Measurements from ENCODE around the gene NFIC.

Gene NFIC

GRCh38 chr19:3496392-3497273 is 130.2 kb downstream of the NFIC start:
- H3K4me3 ChIP-seq (ENCODE audit: low read depth, low read length) = no peak overlapping the region
- no peak for TF ChIP-seq CTCF (IDR thresholded peaks at IDR 0.05; ENCODE audit: low read depth, low read length, missing control alignments)
- DNase-seq (ENCODE audit: low read depth) = no peak

GRCh38 chr19:3497757-3498520 is 131.6 kb downstream of the NFIC start:
- no peak for DNase-seq (ENCODE audit: low read depth)
- no peak for TF ChIP-seq CTCF (IDR thresholded peaks at IDR 0.05; ENCODE audit: low read depth, low read length, missing control alignments)
- no peak overlapping the region for H3K4me3 ChIP-seq (ENCODE audit: low read depth, low read length)

- no peak for TF ChIP-seq CTCF (IDR thresholded peaks at IDR 0.05; ENCODE audit: low read depth, low read length, missing control alignments)
- no peak for DNase-seq (ENCODE audit: low read depth)
- peak overlapping the region; percentile 80 for H3K4me3 ChIP-seq (ENCODE audit: low read depth, low read length)
These were observed 133.5 kb downstream of the NFIC start for GRCh38 chr19:3499738-3500428.

- TF ChIP-seq CTCF (IDR thresholded peaks at IDR 0.05; ENCODE audit: low read depth, low read length, missing control alignments) = no peak
- peak; percentile 98 for DNase-seq (ENCODE audit: low read depth)
- peak within 1 kb of the TSS; percentile 80 for H3K4me3 ChIP-seq (ENCODE audit: low read depth, low read length)
These were observed 134.2 kb downstream of the NFIC start, which contains the start of gene DOHH for GRCh38 chr19:3500429-3501101. Gene DOHH, minus strand, starts transcription at chr19:3500674. Its CDS starts 3,860 bp downstream, at chr19:3496814.

- no peak for TF ChIP-seq CTCF (IDR thresholded peaks at IDR 0.05; ENCODE audit: low read depth, low read length, missing control alignments)
- no peak for DNase-seq (ENCODE audit: low read depth)
- H3K4me3 ChIP-seq (ENCODE audit: low read depth, low read length) = no peak overlapping the region
These were observed 135.4 kb downstream of the NFIC start for GRCh38 chr19:3501780-3502179.

GRCh38 chr19:3503036-3503572 is 136.7 kb downstream of the NFIC start:
- no peak for DNase-seq (ENCODE audit: low read depth)
- H3K4me3 ChIP-seq (ENCODE audit: low read depth, low read length) = no peak overlapping the region
- no peak for TF ChIP-seq CTCF (IDR thresholded peaks at IDR 0.05; ENCODE audit: low read depth, low read length, missing control alignments)
